Left renal cortex interstitium (tissue), 4 donors: Measurements from ENCODE around the gene COL4A4. TPM values are rescaled to one million over a fixed set of nuclear protein-coding genes. Genes with fewer than 3 reads are reported as not detected.
"Not testable (repeated sequence)": the region's sequence is repeated elsewhere in the genome, so short reads cannot be mapped to it uniquely, and the experiment has no call there.

Experiments used
- DNase-seq, 4 donors: peaks; one replicate each; pipeline ENCODE4 v3.0.0-alpha.2; 2013; ENCODE audit warnings: low read depth in 4 of 4, low spot score in 2 of 4, missing footprints in 1 of 4
- polyA plus RNA-seq, 4 donors: library from polyadenylated mRNA; unstranded; fragments of 120-200 nt; gene quantifications; one replicate each; pipeline ENCODE4 v1.2.1, GENCODE V29; 2013; ENCODE audit not compliant: insufficient read length in 4 of 4

The COL4A4 gene
- polyA plus RNA-seq: 10 to 100 TPM; 44.2 to 59.5 (median 48.4) TPM

- DNase-seq: no peak
Observed at GRCh38 chr2:227163998-227164762, at the start of gene COL4A4, which contains the start of gene COL4A3. Gene COL4A4, minus strand, starts transcription at chr2:227164205. Its CDS starts 16,722 bp downstream, at chr2:227147483. Gene COL4A3, plus strand, starts transcription at chr2:227164624. Its CDS starts 103 bp downstream, at chr2:227164727.

- no peak for DNase-seq
Observed at GRCh38 chr2:227207573-227207972, 43.6 kb upstream of the COL4A4 start.

DNA sequence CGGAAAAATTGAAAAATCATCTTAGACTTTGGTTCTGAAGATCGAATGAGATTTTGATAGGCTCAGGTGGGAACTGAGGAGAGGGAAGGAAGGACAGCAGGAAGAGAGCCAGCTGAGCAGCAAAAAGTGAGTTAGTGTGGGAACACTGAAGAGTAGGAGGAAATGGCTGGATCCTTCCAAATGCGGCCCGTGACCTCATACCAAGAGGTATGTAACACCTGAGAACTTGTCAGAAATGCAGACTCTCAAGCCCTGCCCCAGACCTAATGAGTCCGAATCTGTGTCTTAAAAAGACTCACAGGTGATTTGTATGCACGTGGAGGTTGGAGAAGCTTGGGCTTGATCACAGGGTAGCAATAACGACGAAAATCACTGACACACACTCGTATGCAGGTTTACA, 42.4 kb upstream of the COL4A4 start:
- DNase-seq: no peak

- no peak for DNase-seq
Observed at GRCh38 chr2:227205701-227206100, 41.7 kb upstream of the COL4A4 start.

GRCh38 chr2:227204452-227204851, 40.4 kb upstream of the COL4A4 start:
- DNase-seq: no peak

GRCh38 chr2:227201771-227202170, 37.8 kb upstream of the COL4A4 start:
- no peak for DNase-seq

DNA sequence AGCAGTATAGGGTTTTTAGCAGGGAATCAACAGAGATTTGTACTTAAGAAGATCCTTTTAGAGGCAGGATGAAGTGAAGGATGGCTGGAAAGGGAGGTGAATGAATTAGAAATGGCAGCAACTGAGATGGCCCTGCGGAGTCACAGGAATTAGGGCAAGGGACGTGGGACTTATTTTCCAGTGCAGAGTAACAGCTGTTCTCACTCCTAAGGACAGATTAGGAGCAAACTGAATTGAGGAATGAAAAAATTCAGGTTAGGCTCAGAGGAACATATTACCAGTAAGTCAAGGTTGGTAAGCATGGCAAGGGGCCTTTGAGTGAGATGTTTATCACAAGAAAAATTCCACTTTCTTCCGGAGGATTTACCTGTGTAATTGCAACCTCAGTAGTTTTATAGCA, 34.9 kb upstream of the COL4A4 start:
- DNase-seq: no peak

DNA sequence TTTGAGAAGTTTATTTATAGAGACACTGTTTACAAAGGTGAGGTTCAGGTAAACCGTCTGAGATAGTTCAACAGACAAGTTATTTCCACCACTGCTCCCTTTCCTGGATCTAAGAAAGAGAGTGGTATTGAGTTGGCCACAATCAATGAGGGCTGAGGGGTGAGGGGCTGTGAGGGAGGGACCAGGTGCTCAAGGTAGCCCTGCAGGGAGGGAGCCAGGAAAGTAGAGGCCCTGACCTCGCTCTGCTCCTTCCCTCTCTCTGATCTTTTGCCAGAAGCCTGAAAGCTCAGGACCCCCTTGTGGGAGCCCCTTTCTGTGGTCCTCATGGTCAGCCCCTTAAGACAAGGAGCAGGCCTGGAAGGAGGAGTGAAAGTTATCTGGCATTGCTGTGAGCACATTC, 30.2 kb upstream of the COL4A4 start:
- no peak for DNase-seq

- no peak for DNase-seq
Observed at GRCh38 chr2:227192491-227192890, 28.5 kb upstream of the COL4A4 start.

DNA sequence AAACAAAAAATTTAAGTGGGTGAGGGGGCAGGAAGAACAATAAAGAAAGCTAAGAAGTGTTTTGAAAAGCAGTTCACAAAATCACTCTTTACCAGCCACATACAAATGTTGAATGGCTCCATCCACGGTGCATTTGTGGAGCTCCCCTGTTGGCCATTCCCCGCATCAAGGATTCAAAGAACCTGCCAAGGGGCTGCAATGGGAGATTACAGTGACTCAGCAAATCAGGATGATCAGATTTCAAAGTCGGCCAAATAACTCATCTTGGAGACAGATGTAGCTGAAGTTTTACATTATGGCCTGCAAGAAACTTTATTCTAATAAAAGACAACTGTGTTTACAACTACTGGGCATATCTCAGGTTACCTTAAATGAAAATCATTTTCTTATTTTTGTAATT, 27.4 kb upstream of the COL4A4 start:
- DNase-seq: no peak

DNA sequence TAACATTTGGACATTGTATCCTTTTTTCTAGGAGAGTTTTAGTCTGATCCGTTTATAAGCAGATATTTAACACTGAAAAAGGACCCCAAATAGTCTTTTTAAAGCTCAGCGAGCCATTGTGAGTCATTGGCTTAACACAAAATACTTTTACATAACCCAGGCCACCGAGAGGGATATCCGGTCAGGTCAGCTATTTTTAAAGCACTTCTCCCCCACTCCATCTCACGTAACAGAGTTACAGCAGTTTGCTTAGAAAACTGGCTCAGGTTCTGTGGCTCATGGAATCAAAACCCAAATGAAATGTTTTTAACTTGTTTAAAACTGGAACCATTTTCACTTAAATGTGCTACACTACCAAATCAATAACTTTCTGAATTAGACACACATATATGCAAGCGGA, 24.3 kb upstream of the COL4A4 start:
- no peak for DNase-seq

GRCh38 chr2:227186751-227187150, 22.7 kb upstream of the COL4A4 start:
- DNase-seq: no peak

DNA sequence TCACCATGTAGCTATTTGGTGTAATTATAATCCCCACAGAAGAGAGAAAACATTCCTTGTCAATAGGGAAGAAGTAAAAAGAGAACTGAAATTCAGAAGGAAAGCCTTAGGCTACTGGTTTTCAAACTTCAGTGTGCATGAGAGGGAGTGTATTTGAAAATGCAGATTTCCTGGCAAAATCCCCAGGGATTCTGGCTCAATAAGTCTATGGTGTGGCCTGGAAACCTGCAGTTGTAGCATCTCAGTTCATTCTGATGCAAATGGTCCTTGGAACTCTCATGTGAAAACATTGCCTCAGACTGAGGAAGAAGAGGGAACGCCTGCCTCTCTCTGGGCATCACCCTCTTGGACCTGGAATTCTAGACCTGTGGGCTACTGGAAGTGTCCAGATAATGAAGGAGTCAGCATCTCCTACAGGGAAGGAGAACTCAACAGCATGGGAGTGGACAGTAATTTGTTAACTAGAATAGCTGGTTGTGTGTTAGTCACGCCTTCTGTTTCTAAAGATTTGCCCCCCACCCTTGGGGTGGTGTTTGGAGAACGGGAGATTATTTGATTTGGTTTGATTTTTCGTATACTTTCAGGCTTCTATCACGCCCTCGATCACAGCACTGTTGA, 21.7 kb upstream of the COL4A4 start:
- no peak for DNase-seq

- no peak for DNase-seq
Observed at GRCh38 chr2:227183657-227184367, 19.8 kb upstream of the COL4A4 start.

DNA sequence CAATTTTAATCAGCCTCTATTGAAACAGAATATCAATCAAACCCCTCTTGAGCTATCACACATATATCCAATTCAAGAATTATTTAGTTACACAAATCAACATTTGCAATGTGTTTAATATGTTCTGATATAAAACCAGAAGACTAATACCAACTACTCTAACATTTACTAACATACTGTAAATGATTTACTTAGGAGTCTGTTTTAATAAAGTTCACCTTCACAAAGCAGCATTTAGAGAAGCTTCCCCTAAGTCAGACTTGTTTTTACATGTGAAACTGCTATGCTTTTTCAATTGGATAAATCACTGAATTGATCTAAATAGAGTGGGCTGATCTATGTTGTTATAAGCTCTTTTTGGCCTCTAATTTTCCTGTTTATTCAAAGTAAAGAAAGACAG, 18.8 kb upstream of the COL4A4 start:
- no peak for DNase-seq

DNA sequence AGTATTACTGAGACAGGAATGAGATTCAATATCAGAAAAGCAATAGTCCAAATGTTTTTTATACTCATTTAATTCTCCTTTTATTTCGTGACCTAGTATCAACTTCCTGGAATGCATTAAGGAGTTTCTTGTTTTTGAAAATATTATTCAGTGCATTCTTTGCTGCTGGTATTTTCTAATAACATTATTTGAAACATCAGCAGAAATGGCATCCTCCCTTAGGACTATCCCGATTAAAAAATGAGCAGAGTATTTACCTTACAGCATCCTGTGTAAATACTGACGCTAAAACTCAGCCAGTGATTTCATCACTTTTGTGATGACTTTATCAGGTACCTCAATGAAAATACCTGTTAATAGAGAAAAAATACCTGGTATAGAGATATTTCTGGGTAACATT, 16.8 kb upstream of the COL4A4 start:
- no peak for DNase-seq

GRCh38 chr2:227179988-227180685, 16.1 kb upstream of the COL4A4 start:
- DNase-seq: no peak

GRCh38 chr2:227177592-227178336, 13.8 kb upstream of the COL4A4 start:
- no peak for DNase-seq

DNA sequence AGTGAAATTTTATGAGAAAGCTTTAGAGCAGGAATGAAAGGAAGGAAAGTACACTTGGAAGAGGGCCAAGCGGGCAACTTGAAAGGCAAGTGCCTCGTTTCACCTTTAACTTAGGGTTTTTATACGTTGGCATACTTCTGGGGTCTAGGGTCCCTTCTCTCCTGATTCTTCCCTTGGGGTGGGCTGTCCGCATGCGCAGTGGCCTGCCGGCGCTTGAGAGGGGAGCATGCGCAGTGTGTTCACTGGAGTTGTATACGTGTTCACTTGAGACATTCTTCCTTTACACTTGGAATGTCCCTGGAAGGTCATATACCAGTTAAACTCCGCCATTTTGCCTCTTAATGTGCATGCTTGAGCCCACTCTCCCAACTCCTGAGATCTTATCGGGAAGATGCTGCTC, 7.8 kb upstream of the COL4A4 start:
- not testable (repeated sequence) for DNase-seq

DNA sequence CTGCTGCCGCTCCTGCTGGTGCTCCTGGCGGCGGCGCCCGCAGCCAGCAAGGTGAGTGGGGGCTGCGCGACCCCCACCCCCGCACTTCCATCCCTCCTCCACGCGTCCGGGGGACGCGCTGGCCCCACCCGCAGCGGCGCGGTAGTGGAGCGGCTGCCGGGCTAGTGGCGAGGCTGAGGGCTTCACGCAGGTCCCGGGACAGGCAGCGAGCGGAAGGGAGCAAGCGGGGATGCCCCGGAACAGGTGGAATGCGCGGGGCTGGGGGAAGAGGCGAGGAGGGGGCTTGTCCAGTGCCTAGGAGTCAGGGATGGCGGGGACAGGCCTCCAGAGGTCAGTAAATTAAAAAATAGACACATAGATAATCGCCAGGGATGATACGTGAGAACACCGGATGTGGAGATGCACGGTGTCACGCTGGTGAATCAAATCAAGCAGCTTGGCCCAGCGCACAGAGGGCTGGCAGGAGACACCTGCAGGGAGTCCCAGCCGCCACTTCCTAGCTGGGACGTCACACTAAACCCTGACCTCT, 822 bp upstream of the COL4A4 start:
- no peak for DNase-seq
